BLaER1 treated with 17β-estradiol and CSF1 and Interleukin-3, amounts not matched to agents 10 nM and 100 nM (cell line): ENCODE results near the gene KCNE1.

ENCODE experiments used
- H3K27ac ChIP-seq, 11 experiments: shearing (Covaris generic); formaldehyde crosslinking; 2 replicates each; pipeline ENCODE4 v1.8.1; 2022
- H3K27me3 ChIP-seq, 11 experiments: shearing (Covaris generic); formaldehyde crosslinking; 2 replicates each; pipeline ENCODE4 v1.8.1; 2022
- H3K36me3 ChIP-seq, 11 experiments: shearing (Covaris generic); formaldehyde crosslinking; 2 replicates each; pipeline ENCODE4 v1.8.1; 2022
- H3K4me1 ChIP-seq, 10 experiments: shearing (Covaris generic); formaldehyde crosslinking; 2 replicates each; pipeline ENCODE4 v1.8.1; 2022
- H3K4me2 ChIP-seq, 11 experiments: shearing (Covaris generic); formaldehyde crosslinking; 2 replicates each; pipeline ENCODE4 v1.8.1; 2022
- H3K4me3 ChIP-seq, 10 experiments: shearing (Covaris generic); formaldehyde crosslinking; 2 replicates each; pipeline ENCODE4 v1.8.1; 2022
- H3K9ac ChIP-seq, 11 experiments: shearing (Covaris generic); formaldehyde crosslinking; 2 replicates each; pipeline ENCODE4 v1.8.1; 2022
- H3K9me3 ChIP-seq, 11 experiments: shearing (Covaris generic); formaldehyde crosslinking; replicated peaks in 1 of 11; 2 replicates each; pipeline ENCODE4 v1.8.1; 2022
- H4K20me1 ChIP-seq, 11 experiments: shearing (Covaris generic); formaldehyde crosslinking; 2 replicates each; pipeline ENCODE4 v1.8.1; 2022
- Cebpa-rat ChIP-seq, 11 experiments: shearing (Covaris generic); IDR thresholded peaks; 2 replicates each; pipeline ENCODE4 v1.8.1; 2022

KCNE1 gene

GRCh38 chr21:34553151-34553952, 41.3 kb upstream of the KCNE1 start:
- Histone ChIP-seq H4K20me1 (no peaks in the 10 kb centered on the region), H3K9ac (no peak overlapping the region), H3K36me3 (peaks cover 0 to 17% (median 6%) of the 10 kb centered on the region in 11 experiments; a peak in 5 of 22 replicates), H3K9me3 (peaks cover 19 to 43% (median 28%) of the 10 kb centered on the region in 11 experiments), H3K27ac (no peak overlapping the region), H3K4me3 (no peak overlapping the region), H3K4me2 (peak overlapping the region; percentile 2 to 64 (median 32); a peak in 17 of 22 replicates), H3K4me1 (peaks cover 4 to 14% (median 13%) of the 10 kb centered on the region in 10 experiments; a peak in 19 of 20 replicates), H3K27me3 (no peaks in the 10 kb centered on the region)
- TF ChIP-seq Cebpa-rat (IDR thresholded peaks at IDR 0.05), result no peak

- H3K9ac ChIP-seq, result no peak overlapping the region
- H4K20me1 ChIP-seq, result no peaks in the 10 kb centered on the region
- H3K9me3 ChIP-seq, result peaks cover 19 to 43% (median 28%) of the 10 kb centered on the region in 11 experiments
- TF ChIP-seq Cebpa-rat (IDR thresholded peaks at IDR 0.05), result no peak
- peaks cover 4 to 15% (median 13%) of the 10 kb centered on the region in 10 experiments; a peak in 19 of 20 replicates for H3K4me1 ChIP-seq
- no peaks in the 10 kb centered on the region for H3K27me3 ChIP-seq
- no peak overlapping the region for H3K4me3 ChIP-seq
- H3K27ac ChIP-seq, result no peak overlapping the region
- peaks cover 0 to 17% (median 6%) of the 10 kb centered on the region in 11 experiments; a peak in 5 of 22 replicates for H3K36me3 ChIP-seq
- H3K4me2 ChIP-seq, result peak overlapping the region; percentile 2 to 64 (median 32); a peak in 17 of 22 replicates
Observed at GRCh38 chr21:34552360-34553098, 40.5 kb upstream of the KCNE1 start.

DNA sequence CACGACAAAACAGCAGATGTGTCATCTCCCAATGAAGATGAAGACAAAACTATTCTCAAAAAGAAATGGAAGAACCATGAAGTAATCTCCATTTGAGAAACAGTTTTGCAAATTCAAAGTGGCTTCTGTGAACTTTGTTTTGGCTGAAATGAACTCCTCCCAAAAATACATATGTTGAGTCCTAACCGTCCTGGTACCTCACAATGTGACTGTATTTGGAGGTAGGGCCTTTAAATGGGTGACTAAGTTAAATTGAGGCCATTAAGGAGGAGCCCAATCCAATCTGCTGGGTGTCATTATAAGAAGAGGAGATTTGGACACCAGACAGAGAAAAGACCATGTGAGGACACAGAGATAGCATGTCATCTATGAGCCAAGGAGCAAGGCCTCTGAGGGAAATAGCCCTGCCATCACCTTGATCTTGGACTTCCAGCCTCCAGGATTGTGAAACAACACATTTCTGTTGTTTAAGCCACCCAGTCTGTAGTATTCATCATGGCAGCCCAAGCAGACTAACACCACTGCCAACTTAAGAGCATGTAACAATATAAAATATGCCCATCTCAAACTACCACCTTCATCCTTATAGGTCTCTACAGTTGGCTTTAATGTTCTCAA, 38.3 kb upstream of the KCNE1 start:
- no peak overlapping the region for H3K9ac ChIP-seq
- H3K4me3 ChIP-seq, result no peak overlapping the region
- no peak for TF ChIP-seq Cebpa-rat (IDR thresholded peaks at IDR 0.05)
- peaks cover 12 to 31% (median 18%) of the 10 kb centered on the region in 11 experiments for H3K9me3 ChIP-seq
- H3K27ac ChIP-seq, result no peak overlapping the region
- H3K27me3 ChIP-seq, result no peaks in the 10 kb centered on the region
- H4K20me1 ChIP-seq, result no peaks in the 10 kb centered on the region
- H3K4me1 ChIP-seq, result peaks cover 24 to 38% (median 31%) of the 10 kb centered on the region in 10 experiments
- peaks cover 0 to 12% (median 5%) of the 10 kb centered on the region in 11 experiments; a peak in 5 of 22 replicates for H3K36me3 ChIP-seq
- H3K4me2 ChIP-seq, result no peak overlapping the region

GRCh38 chr21:34548781-34549376, 36.9 kb upstream of the KCNE1 start:
- Histone ChIP-seq H3K4me1 (peaks cover 38 to 52% (median 44%) of the 10 kb centered on the region in 10 experiments), H4K20me1 (no peaks in the 10 kb centered on the region), H3K9ac (no peak overlapping the region), H3K4me2 (no peak overlapping the region), H3K27ac (no peak overlapping the region), H3K4me3 (no peak overlapping the region), H3K27me3 (no peaks in the 10 kb centered on the region), H3K36me3 (peaks cover 0 to 12% (median 0%) of the 10 kb centered on the region in 11 experiments; a peak in 2 of 22 replicates), H3K9me3 (peaks cover 0 to 24% (median 10%) of the 10 kb centered on the region in 11 experiments; a peak in 15 of 22 replicates)
- TF ChIP-seq Cebpa-rat (IDR thresholded peaks at IDR 0.05), result no peak

- Histone ChIP-seq H3K4me3 (no peak overlapping the region), H3K27me3 (no peaks in the 10 kb centered on the region), H3K4me1 (peaks cover 25 to 48% (median 35%) of the 10 kb centered on the region in 10 experiments), H4K20me1 (no peaks in the 10 kb centered on the region), H3K27ac (peak overlapping the region in 9 of 11 experiments; percentile 58 to 85 (median 80); a peak in 9 of 22 replicates), H3K9ac (no peak overlapping the region), H3K9me3 (peaks cover 4 to 39% (median 19%) of the 10 kb centered on the region in 11 experiments; a peak in 21 of 22 replicates), H3K4me2 (peak overlapping the region in 10 of 11 experiments; percentile 12 to 90 (median 82); a peak in 14 of 22 replicates), H3K36me3 (peaks cover 0 to 12% (median 0%) of the 10 kb centered on the region in 11 experiments; a peak in 5 of 22 replicates)
- TF ChIP-seq Cebpa-rat (IDR thresholded peaks at IDR 0.05), result no peak
Observed at GRCh38 chr21:34546542-34546941, 34.5 kb upstream of the KCNE1 start.

DNA sequence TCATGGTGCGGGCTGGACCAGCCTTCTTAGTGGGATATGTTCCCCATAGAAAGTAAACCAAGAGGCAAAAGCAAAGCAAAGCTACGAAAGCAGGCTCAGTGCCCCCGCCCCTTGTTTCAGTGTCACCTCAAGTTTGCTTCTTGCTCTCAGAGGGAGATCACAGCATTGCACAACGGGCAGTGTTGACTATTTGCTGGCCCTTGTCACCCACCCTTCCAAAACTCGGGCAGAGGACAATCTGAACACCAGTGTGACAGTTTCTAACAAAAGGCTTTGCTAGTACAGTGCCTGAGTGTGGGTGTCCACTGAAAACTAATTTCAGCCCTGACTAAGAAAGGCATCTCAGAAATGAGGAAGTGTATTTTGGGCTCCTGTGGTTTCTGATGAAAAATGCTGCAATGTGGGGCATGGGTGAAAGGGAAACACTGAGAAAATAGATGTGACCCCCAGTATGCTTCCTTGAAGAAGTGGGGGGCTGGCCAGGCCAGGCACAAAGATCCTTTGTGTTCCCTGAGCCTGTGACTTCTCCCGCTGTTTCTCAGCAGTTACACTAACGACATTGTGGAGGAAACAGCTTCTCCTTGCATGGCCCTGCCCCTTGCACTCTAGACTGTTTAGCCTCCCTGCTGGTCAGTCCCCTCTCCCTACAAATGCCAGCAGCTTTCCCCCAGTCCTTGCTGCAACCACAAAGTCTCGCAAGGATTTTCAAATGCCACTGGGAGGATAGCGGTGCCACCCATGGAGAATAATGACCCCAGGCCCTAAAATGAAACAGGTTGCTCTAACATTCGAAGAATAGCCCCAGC, 33.3 kb upstream of the KCNE1 start:
- peak overlapping the region; percentile 78 to 91 (median 82) for H3K4me2 ChIP-seq
- peak overlapping the region; percentile 52 to 73 (median 69); a peak in 21 of 22 replicates for H3K9ac ChIP-seq
- TF ChIP-seq Cebpa-rat (IDR thresholded peaks at IDR 0.05), result peak in 5 of 11 experiments; percentile 16 to 53 (median 35); a peak in 6 of 22 replicates
- H3K4me1 ChIP-seq, result peaks cover 25 to 48% (median 35%) of the 10 kb centered on the region in 10 experiments
- H4K20me1 ChIP-seq, result no peaks in the 10 kb centered on the region
- peaks cover 0 to 9% (median 0%) of the 10 kb centered on the region in 11 experiments; a peak in 4 of 22 replicates for H3K36me3 ChIP-seq
- no peaks in the 10 kb centered on the region for H3K27me3 ChIP-seq
- peaks cover 4 to 27% (median 17%) of the 10 kb centered on the region in 11 experiments; a peak in 21 of 22 replicates for H3K9me3 ChIP-seq
- peak overlapping the region in 7 of 10 experiments; percentile 1 to 41 (median 23); a peak in 9 of 20 replicates for H3K4me3 ChIP-seq
- peak overlapping the region; percentile 61 to 85 (median 80); a peak in 21 of 22 replicates for H3K27ac ChIP-seq

- Histone ChIP-seq H3K27me3 (no peaks in the 10 kb centered on the region), H3K4me2 (peak overlapping the region; percentile 78 to 91 (median 82); a peak in 20 of 22 replicates), H3K9me3 (peaks cover 4 to 27% (median 16%) of the 10 kb centered on the region in 11 experiments; a peak in 21 of 22 replicates), H3K9ac (peak overlapping the region in 6 of 11 experiments; percentile 48 to 73 (median 69); a peak in 6 of 22 replicates), H4K20me1 (no peaks in the 10 kb centered on the region), H3K36me3 (peaks cover 0 to 9% (median 0%) of the 10 kb centered on the region in 11 experiments; a peak in 4 of 22 replicates), H3K4me3 (no peak overlapping the region; a peak in 1 of 20 replicates), H3K27ac (peak overlapping the region; percentile 61 to 85 (median 80); a peak in 19 of 22 replicates), H3K4me1 (peaks cover 25 to 48% (median 35%) of the 10 kb centered on the region in 10 experiments)
- TF ChIP-seq Cebpa-rat (IDR thresholded peaks at IDR 0.05), result no peak
Observed at GRCh38 chr21:34544032-34544496, 32.1 kb upstream of the KCNE1 start.
